Hypothalamus (tissue), 51 donors: ENCODE measurements around the gene GRB10.

ENCODE experiments used
- DNase-seq, 51 donors: peaks; one replicate each; lab custom pipeline; 2025; lab: John Stamatoyannopoulos, UW

The GRB10 gene

DNA sequence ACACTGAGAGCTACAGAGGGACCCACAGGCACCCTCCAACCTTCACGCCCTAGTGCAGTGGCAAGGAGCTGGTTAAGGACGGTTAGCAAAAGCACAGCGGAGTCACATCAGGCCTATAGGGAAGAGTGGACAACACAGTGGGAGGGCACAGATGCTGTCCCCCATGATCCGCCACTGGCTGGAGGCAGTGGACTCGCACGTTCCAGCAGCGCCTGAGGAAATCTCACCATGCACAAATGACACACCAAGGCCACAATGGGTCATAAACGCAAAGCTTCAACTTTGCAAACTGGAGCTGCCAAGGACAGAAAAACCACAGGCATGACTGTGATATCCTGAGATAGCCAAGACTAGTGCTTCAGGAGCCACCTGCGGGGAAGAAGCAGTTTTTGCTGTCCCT is 58.8 kb downstream of the GRB10 start:
- no peak for DNase-seq

DNA sequence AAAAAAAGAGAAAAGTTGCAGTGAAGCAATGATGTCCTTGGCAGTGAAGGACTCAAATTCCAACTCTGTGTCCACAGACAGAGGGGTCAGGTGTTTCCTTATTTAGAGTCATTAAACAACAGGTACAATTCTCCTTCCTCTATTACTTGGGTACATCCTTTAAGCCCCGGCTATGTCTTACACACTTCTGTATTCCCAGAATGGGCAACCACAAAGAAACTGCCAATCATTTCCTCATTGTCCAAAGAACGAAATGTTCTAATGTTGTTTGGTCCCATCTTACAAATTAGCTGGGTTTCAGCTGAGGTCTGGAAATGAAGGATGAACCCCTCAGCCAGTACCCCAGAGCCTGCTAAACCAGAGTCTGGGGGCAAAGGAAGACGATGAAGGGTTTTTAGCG is 59.5 kb downstream of the GRB10 start:
- DNase-seq: no peak

DNA sequence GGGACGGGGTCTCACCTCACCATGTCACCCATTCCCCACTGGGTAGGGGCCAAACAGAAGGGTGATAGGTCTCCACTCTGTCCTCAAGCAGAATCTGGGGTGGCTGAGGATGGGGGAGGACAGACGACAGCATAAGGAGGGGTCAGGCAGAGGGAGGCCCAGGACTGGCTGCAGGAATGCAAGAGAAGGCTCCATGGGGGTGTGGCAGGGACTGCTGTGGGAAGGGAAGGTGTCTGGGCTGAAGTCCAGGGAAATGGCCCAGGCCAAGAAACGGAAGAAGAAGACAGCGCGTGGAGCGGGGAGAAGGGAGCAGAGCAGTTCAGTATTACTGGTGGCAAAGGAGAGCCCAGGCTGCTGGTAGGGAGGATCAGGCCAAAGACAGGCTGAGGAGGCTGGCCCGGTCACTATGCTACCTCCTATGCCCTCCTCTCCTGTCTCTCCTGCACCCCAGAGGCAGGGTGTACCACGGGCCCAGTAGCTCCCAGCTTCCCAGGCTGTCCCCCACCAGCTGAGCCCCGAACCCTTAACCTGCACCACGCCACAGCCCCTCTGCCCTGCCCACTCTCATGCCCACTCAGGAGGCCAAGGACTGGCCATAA is 60.9 kb downstream of the GRB10 start:
- DNase-seq: no peak

DNA sequence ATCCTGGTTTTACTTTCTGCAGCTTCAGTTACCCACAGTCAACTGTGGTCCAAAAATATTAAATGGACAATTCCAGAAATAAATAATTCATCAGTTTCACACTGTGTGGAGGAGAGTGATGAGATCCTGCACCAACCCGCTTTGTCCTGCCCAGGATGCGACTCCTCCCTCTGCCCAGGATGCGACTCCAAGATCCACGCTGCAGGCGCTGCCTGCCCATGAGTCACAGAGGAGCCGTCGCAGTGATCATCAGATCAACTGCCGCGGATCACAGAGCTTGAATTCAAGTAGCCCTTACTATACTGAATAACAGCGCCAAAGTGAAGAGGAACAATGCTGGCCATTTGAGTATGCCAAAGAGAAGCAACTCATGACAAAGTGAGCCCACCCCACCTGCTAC is 61.5 kb downstream of the GRB10 start:
- DNase-seq: peak in 3 of 51 donors; percentile 15 to 21 (median 19)

DNA sequence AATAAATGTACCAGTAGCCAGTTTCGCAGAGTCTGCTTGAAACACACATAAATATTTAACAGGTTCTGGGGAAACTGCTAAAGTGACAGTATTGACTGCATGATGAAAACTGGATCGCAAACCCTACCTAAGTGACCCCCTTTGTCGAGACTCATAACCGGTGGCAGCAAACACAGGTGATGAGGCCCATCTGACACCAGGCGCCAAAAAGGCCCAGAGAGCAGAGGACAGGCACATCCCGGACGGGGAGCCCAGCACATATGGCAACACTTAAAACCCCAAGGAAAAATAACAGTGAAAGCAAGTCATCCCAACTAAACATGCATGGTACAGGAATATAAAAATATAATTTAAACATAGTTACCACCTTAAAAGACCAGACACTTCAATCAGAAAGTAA is 62.4 kb downstream of the GRB10 start:
- no peak for DNase-seq

DNA sequence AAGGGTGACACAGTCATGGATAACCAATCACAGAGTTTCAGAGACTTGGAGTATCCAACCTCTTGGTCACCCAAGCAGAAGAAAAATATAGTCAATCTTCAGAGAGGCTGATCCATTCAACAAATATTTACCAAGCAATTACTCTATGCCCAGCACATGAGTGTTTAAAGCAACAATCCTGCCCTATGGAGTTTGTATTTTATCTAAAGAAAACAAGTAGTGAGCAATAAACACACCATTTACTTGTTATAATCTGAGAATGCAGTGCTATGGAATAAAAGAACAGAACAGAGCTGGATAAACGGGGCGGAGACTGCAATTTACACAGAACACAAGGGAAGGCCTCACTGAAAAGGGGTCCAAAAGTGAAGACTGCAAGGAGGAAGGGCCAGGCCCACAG is 63.8 kb downstream of the GRB10 start:
- no peak for DNase-seq

DNA sequence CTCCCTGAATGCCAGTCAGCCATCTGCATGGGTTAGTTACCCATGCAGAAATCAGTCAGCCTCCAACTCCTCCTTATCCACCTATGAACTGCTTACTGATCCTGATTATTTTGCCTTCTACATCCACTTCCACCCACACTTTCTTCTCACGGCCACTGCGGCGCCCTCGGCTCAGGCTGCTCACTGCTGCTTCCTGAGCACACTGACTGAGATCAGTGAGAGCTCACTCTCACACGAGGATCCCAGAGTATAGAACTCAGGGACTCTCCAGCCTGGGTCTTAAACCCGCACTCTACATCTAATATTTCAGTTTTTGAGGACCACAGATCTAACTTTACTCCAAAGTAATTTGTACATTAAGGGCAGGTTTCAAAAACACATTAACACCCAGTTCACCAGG is 64.4 kb downstream of the GRB10 start:
- no peak for DNase-seq

DNA sequence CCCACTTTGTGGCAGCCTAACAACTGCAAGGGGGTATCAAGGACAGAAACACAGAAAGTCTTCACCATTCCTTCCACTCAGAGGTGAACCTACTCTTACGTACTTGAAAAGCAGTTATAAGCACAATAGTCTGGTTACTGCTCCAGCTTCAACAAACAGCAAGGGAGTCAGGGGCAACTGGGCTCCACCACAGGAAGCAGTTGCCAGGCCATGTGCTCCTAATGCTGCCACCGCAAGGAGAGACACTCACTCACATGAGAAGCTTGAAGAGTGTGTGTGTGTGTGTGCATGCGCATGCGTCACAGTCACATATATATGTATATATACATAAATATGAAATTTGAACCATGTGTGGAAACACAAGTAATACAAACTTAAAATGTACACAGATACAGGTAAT is 65.5 kb downstream of the GRB10 start:
- no peak for DNase-seq

DNA sequence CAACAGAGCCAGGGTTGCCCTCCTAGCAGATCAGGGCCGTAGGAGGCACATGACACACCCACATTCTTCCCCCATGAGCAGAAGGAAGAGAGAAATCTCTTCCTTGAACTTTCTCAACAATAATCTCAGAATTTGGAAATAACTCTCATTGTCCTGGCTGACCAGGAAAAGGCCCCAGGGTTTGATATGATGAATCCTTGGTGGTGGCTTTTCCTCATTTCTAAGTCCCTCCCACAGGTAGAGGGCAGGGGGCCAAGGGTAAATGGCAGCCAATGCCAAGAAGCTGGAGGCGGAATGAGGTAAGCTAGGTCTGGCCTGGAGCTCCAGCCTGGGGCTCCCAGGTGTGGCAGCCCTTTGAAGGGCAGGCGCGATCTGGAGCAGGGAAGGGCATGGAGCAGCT is 67.8 kb downstream of the GRB10 start:
- DNase-seq: no peak

DNA sequence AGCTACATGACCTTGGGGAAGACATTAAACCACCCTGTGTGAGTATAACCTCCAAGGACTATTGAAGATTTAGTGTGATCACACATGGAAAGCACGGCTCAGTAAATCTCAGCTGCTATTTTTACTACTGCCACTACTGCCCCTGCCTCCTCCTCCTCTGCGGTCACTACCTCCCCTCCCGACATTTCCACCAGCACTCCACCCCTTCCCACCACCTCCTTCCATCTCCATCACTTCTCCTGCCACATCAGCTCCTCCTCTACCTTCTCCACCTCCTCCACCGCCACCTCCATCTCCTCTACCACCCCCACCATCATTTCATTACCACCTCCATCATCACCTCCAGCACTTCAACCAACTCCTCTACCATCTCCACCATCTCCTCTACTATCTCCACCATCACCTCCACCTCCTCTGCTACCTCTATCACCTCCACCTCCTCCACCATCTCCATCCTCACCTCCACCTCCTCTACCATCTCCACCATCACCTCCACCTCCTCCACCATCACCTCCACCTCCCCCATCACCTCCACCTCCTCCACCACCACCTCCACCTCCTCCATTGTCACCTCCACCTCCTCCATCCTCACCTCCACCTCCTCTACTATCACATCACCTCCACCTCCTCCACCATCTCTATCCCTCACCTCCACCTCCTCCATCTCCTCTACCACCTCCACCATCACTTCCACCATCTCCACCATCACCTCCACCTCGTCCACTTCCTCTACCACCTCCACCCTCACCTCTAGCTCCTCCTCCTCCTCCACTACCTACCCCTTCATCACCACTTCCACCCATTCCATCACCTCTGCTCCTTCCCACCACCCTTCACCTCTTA is 69.4 kb downstream of the GRB10 start:
- no peak for DNase-seq

DNA sequence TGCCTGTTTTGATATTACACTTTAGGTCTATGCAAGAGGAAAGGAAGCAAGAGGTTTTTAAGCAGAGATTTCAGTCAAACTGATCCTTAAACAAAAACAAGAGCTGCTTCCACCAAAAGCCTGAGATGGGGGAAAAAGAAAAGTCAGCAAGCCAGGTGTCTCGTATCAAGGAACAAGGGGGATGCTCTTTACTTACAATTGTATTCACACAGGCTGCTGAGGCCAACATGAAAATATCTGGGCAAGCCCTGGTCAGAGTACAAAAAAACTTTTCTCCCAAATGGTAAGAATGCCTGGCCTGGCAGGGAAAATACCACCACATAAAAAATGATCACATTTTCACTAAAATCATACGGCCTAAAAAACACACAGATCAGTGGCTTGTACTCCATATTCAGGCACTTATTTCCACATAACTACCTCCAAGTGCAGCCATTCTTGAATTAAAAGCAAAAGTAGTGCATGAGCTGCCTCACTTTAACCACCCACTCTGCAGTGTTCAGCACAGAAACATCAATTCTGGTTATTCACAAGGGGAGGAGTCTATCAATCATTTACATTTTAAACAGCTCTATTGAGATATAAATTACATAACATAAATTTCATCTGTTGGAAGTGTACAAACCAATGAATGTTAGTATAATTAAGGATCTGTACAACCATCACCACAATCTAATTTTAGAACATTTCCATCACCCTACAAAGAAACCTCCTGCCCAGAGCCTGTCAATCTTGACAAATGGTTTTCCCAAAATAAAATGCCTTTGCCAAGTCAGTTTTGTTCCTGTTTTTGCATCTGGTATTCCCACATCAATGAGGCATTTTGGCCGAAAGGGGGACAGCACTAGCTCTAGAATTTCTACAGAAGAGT is 70.2 kb downstream of the GRB10 start:
- DNase-seq: no peak

DNA sequence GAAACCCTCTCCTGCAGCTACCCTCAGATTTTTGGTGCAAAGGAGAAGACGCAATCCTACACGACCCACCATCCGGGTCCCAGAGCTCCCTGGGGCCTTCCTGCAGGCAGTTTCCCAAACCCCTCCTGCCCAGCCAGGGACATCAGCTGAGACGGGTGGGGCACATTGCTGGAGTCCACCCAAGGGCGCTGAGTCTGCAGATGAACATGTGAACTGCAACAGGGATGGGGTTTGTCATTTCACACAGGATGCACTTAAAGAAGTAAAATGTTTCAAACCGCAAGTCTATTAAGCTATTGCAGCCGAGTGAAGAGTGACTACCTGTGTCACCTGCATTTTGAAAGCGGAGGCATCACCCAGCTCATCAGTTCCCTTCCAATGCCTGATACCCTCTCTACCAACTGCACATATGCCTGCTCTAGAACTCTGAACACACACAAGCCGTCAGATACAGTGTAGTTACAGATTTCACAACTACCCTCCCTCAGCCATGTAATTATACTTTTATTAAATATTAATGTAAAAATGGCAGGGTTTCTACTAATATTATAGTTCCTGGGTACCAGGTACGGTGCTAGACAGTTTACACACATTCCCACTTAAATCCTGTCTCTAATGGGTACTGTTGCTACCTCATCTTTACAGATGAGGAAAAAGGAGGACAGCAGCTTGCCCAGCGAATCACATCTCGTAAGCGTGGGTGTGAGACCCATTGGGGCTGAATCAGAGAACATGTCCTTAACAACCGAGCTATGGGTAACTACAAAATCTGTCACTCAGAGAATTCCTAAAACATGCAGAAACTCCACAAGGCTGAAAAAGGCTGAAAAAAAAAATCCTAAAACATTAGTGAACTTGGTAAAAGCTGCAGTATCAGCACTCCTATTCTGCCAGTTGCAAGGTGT is 71.2 kb downstream of the GRB10 start:
- DNase-seq: no peak

DNA sequence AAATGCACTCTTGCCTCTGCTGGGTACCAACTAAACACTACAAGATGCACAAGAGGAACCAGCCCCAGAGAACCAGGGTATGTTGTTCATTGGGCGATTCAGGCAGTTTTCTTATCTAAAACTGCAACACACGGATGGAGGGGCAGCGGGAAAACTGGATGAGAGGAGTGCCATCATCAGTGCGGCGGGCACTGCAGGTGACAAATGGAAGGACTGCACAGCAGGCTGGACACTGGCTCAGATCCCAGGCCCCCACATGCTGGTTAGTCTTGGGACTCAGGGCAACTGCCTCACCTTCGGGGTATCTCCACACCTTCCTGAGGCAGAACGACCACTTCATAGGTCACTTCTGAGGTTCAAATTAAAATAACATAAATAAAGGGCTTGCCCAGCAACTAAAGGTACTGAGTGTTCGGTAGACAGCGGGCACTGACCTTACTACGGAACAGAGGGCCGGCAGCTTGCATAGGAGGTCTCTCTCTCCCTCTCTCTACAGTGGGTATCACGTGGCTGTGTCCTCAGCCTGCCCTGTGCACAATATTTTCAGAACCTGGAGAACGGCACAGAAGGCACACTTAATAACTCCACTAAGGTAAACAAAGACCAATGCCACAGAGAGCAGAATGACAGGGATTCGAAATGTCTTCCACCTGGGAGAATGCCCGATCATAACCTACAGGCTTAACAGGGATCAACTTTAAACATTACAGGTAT is 72.1 kb downstream of the GRB10 start:
- DNase-seq: no peak

DNA sequence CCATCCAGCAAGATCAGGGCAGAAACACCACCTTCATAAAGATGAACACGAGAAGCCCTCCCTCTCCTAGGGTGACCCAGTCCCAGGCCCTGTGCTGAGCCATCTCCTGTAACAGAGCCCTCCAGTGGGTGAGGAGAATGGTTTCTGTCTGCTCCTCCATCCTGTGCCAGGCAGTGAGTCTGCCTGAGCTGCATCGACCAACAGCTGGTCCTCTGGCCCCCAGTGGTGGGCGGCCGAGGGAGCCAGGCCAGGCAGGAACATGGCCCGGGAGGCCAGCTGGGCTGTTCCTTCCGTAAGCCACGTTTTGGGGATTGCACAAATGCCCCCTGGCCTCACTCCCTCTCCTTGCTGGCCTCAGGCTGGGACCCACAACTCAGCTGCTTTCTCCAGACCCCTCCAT is 73.5 kb downstream of the GRB10 start:
- no peak for DNase-seq

DNA sequence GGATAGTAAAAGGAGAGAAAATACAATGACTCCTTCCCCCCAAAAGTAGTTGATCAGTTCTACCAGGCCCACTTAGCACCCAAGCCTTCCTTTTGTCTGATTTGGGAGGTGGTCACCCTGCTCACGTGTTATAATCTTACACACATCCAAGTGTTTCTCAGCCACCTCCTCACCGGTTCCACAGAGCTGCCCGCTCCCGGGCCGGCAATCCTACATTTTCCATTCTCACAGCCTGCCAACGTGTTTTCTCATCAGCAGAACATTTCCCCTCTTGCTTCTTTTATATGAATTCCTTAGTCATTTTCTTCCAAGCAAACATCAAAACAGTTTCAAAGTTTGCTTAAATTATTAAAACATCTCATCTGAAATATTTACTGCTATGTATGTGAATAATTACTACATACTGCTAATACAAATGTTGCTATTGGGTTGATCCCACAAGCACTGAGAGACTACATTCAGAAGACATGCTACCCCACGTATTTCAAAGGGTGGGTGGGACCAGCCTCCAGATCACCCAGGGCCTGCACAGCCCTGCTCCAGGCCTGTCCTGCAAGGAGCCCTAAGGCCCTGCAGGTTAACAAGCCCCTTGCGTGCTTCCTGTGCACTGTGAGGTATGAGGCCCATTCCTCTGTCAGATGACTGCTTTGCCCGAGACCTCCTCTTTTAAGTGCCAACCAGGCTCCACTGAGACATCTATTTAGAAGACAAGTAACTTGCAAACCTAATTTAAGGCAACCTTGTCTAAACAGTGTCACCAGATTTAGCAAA is 75.3 kb downstream of the GRB10 start:
- no peak for DNase-seq

DNA sequence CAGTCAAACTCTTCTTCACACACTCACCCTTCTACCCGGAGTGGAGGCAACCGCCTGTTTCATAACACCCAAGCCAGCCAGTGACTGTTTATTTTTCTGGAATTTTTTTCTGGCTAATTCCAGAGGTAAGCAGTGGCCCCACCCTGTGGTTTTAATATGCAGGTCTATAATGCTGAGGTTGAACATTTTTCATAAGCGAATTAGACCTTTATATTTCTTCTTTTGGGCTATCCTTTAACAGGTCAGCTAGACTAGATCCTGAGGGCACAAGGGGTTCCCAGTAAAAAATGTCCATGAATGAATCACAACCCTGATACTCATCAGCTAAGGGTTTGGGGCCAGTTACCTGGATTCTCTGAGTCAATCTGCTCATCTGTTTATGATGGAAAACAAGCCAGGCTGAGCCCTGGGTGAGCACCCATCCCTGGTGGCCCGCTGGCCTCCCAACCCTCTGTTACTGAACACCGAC is 76.2 kb downstream of the GRB10 start:
- DNase-seq: no peak

DNA sequence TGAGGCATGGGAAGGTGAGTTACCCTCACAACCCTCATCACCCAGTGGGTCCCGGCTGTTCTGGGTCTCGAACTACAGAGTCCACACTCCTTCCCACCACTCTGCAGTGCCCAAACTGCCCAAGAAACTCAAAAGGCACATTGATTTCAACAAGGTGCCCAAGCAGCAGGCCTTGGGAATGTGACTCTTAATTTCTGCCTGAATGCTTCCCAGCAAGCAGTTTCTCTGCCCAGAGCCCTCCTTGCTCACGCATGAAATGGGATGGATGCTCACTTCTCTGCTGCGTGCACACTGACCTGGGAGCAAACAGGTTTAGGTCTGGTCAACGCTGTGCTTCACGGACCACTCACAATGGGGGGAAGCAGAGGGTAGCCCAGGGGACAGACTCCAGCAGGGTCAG is 77.9 kb downstream of the GRB10 start:
- DNase-seq: no peak

DNA sequence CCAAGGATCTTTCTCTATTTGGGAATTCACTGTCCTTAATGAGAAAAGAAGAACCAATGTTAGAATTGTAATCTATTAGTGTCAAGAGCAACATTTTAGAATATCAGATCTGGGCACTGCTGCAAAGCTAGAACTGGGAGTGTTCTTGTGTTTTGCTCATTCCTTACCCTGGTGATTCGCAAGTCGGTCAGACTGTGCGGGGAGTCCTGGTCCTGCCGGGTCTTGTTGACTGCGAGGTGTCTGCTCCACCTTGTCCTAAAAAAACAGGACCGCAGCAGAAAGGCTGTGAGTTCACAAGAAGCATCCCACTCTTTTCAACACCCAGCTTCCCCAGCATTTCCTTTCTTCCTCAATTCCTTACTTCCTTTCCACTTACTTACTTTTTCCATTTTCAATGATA is 79.0 kb downstream of the GRB10 start:
- DNase-seq: no peak

DNA sequence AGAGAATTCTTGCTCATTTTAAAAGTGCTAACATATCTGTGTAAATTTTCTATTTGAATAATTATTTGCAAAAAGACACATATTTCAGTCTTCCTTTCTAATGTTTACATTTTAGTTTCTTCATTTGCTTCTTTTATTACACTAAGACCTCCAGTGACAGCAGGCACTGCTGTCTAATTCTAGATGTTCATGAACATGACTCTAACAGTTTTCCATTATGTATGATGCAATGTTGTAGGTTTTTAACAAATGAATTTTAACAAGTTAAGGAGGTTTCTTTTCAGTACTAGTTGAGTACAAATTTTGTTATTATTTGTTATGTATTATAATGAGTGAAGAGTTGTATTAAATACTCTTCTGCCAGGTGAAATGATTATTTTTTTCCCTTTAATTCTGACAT is 83.6 kb downstream of the GRB10 start:
- DNase-seq: no peak
